ENCODE measurements around the gene ROPN1L. TPM values are rescaled to one million over a fixed set of nuclear protein-coding genes. Genes with fewer than 3 reads are reported as not detected.
"Not testable (repeated sequence)": the region's sequence is repeated elsewhere in the genome, so short reads cannot be mapped to it uniquely, and the experiment has no call there.

Gene ROPN1L
- total RNA-seq (2022) (0.40 TPM in 1 of 2 replicates, not detected in the other), Bru-seq, nascent RNA (percentile 22 among the genes with signal in this experiment), BruChase-seq, experiment 1, labeled RNA remaining after a 6-hour chase (percentile 21 among the genes with signal in this experiment), BruChase-seq, experiment 2, labeled RNA remaining after a 2-hour chase (percentile 22 among the genes with signal in this experiment)
- long read RNA-seq, partial matches to known transcripts: 1 of 2 reads
- long read RNA-seq, other reads (novel, unspliced or antisense): 0 of 2 reads

DNA sequence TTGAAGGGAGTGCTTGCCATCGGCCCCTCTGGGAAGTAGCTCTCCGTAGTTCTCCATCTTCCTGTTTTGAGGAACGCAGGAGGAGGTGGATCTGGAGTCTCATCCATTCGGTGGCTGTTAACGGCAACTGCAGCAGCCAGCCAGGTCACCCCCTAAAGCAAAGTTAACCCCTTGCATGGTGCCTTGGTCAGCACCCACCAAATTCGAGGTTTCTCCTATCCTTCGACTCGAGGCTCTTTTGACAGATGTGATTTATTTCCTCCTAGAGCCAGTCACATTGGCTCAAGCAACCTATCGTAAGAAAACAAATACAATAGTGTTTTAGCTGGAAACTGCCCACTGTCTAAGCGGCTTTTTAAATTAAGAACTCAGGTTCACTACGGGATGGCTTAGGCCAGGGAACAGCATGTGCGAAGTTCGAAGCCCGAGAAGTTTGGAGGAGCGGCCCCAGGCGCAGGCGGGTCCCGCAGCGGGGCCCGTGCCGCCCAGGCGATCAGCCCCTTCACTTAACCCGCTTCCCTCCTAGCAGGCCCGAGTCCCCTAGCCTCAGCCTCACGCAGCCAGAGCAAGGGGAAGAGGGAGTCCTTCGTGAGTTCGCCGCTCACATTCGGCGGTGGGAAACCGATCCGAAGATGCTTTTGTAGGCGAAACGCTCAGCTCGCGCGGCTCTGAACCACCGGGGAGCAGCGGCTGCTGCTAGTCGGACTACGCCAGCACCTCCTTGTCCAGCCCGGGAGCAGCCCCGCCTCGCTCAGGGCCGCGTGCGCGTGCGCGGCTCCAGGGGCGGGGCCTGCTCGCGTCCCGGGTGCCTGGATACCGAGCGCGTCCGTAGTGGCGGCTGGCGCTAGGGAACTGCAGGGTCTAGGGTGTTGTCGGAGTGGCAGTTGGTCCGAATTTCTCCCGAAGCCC lies at the start of gene ROPN1L:
TSS of gene ROPN1L (plus strand) at position 797 of the 909 bp plus-strand sequence. CDS start 289 bp downstream, outside the sequence.
- Mint-ChIP-seq H3K4me1 (ENCODE audit: low read depth, unreplicated experiment) (no peaks in the 10 kb centered on the region), H3K9me3 (ENCODE audit: low read depth, unreplicated experiment) (no peaks in the 10 kb centered on the region), H3K36me3 (ENCODE audit: insufficient read depth, unreplicated experiment) (peaks cover 15% of the 10 kb centered on the region), H3K27me3 (ENCODE audit: unreplicated experiment) (no peaks in the 10 kb centered on the region), H3K4me3 (ENCODE audit: low read depth, unreplicated experiment) (peak within 1 kb of the TSS; percentile 87), H3K27ac (ENCODE audit: unreplicated experiment) (peak within 1 kb of the TSS; percentile 38)
- CTCF ChIA-PET: interaction anchor here (0.7 to 1.6 kb wide), 3 partner anchors 26 to 186 kb away, joined by 3 to 6 read pairs (median 3); no protein-coding TSS in a partner anchor
- no peak for TF ChIP-seq CTCF (IDR thresholded peaks at IDR 0.05; ENCODE audit: unreplicated experiment)
- no TSS peak for BruUV-seq (replicated peaks)
- intact Hi-C loops (cut with micrococcal nuclease; ENCODE audit: unreplicated experiment): no loop called here
- DNase-seq: peak; percentile 91

DNA sequence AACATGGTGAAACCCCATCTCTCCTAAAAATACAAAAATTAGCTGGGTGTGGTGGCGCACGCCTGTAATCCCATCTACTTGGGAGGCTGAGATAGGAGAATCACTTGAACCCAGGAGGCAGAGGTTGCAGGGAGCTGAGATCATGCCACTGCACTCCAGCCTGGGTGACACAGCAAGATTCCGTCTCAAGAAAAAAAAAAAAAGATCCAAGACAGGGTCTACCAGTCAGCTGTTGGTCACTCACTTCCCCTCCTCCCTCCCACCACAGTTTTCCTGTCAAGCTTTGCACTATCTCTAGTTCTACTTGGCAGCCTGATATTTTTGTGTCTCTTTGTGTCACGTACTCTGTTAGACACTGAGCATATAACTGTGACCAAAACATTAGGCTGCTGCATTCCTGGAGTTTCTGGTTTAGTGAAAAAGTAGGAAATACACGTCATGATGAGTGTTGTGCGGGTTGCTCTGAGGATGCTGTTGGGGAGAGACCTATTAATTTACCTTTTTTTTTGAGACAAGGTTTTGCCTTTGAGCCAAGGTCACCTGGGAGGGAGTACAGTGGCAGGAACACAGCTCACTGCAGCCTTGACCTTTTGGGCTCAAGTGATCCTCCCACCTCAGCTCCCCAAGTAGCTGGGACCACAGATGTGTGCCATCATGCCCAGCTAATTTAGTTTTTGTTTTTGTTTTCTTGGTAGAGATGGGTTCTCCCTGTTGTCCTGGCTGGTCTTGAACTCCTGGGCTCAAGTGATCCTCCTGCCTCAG lies 48.9 kb upstream of the ROPN1L start:
- BruUV-seq (replicated peaks); H3K9me3 Mint-ChIP-seq (ENCODE audit: low read depth, unreplicated experiment); H3K4me3 Mint-ChIP-seq (ENCODE audit: low read depth, unreplicated experiment); intact Hi-C loops (cut with micrococcal nuclease; ENCODE audit: unreplicated experiment); H3K27me3 Mint-ChIP-seq (ENCODE audit: unreplicated experiment); H3K27ac Mint-ChIP-seq (ENCODE audit: unreplicated experiment); H3K4me1 Mint-ChIP-seq (ENCODE audit: low read depth, unreplicated experiment); DNase-seq: not testable (repeated sequence)
- peaks cover 43% of the 10 kb centered on the region for H3K36me3 Mint-ChIP-seq (ENCODE audit: insufficient read depth, unreplicated experiment)
- CTCF ChIA-PET: interaction anchor here (0.6 kb wide), 1 partner anchor 409 kb away, joined by 3 read pairs; no protein-coding TSS in a partner anchor

DNA sequence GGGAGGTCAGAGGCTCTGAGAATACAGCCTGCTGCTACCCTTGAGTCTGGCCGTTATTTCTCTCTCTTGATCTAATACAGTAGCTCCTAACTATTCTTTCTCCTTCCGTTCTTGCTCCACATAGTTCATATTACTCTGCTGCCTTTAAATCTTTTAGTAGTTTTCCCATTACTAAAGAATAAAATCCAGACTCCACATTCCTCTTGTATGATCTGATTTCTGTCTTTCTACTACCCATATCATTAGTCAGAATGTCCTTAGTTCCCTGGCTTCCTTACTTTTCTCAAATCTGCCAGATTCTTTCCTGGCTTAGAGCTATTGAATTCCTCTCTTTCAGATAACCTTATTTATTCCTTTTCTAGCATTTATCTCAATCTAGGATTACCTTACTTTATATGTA lies 48.2 kb upstream of the ROPN1L start:
- no TSS peak for BruUV-seq (replicated peaks)
- peaks cover 43% of the 10 kb centered on the region for H3K36me3 Mint-ChIP-seq (ENCODE audit: insufficient read depth, unreplicated experiment)
- intact Hi-C loops (cut with micrococcal nuclease; ENCODE audit: unreplicated experiment): no loop called here
- no peaks in the 10 kb centered on the region for H3K27me3 Mint-ChIP-seq (ENCODE audit: unreplicated experiment)
- no peak for DNase-seq
- CTCF ChIA-PET: no interaction called here
- no peaks in the 10 kb centered on the region for H3K4me1 Mint-ChIP-seq (ENCODE audit: low read depth, unreplicated experiment)
- no peak overlapping the region for H3K27ac Mint-ChIP-seq (ENCODE audit: unreplicated experiment)
- no peak overlapping the region for H3K4me3 Mint-ChIP-seq (ENCODE audit: low read depth, unreplicated experiment)
- TF ChIP-seq CTCF (IDR thresholded peaks at IDR 0.05; ENCODE audit: unreplicated experiment): no peak
- no peaks in the 10 kb centered on the region for H3K9me3 Mint-ChIP-seq (ENCODE audit: low read depth, unreplicated experiment)

GRCh38 chr5:10396552-10396951 lies 45.1 kb upstream of the ROPN1L start:
- no peaks in the 10 kb centered on the region for H3K4me1 Mint-ChIP-seq (ENCODE audit: low read depth, unreplicated experiment)
- intact Hi-C loops (cut with micrococcal nuclease; ENCODE audit: unreplicated experiment): no loop called here
- no peaks in the 10 kb centered on the region for H3K9me3 Mint-ChIP-seq (ENCODE audit: low read depth, unreplicated experiment)
- no peaks in the 10 kb centered on the region for H3K27me3 Mint-ChIP-seq (ENCODE audit: unreplicated experiment)
- no peak overlapping the region for H3K4me3 Mint-ChIP-seq (ENCODE audit: low read depth, unreplicated experiment)
- no peak overlapping the region for H3K27ac Mint-ChIP-seq (ENCODE audit: unreplicated experiment)
- H3K36me3 Mint-ChIP-seq (ENCODE audit: insufficient read depth, unreplicated experiment): peaks cover 35% of the 10 kb centered on the region
- no peak for TF ChIP-seq CTCF (IDR thresholded peaks at IDR 0.05; ENCODE audit: unreplicated experiment)
- DNase-seq: no peak
- BruUV-seq (replicated peaks): no TSS peak
- CTCF ChIA-PET: no interaction called here
